HUES64 (cell line): ENCODE measurements around the gene TENM4.
"Not testable (repeated sequence)": the region's sequence is repeated elsewhere in the genome, so short reads cannot be mapped to it uniquely, and the experiment has no call there.

Experiments used
- H3K27ac ChIP-seq: 2 replicates; pipeline ENCODE4 v1.7.0; 2013; ENCODE audit warnings: low read depth, low read length, inconsistent platforms
- H3K27me3 ChIP-seq: 2 replicates; pipeline ENCODE4 v1.6.1; 2013; ENCODE audit warnings: mild to moderate bottlenecking, low read length; ENCODE audit not compliant: insufficient read depth
- H3K36me3 ChIP-seq: 2 replicates; pipeline ENCODE4 v1.6.1; 2013; ENCODE audit warnings: mild to moderate bottlenecking, low read length; ENCODE audit not compliant: insufficient read depth
- H3K4me1 ChIP-seq: 2 replicates; pipeline ENCODE4 v1.6.1; 2013; ENCODE audit warnings: mild to moderate bottlenecking, low read length, moderate library complexity; ENCODE audit not compliant: insufficient read depth
- H3K4me3 ChIP-seq: 2 replicates; pipeline ENCODE4 v1.5.1; 2013; ENCODE audit warnings: mild to moderate bottlenecking, low read length, moderate library complexity
- H3K9ac ChIP-seq: 2 replicates; pipeline ENCODE4 v1.6.1; 2013; ENCODE audit warnings: mild to moderate bottlenecking, low read depth, low read length
- H3K9me3 ChIP-seq: 2 replicates; pipeline ENCODE4 v1.6.1; 2013; ENCODE audit warnings: low read depth, low read length; ENCODE audit not compliant: insufficient read depth
- WGBS: fragments of 150-250, 120-280 bp; methylation state at CpG from one replicate; pipeline ENCODE4 v1.1.7; 2013; ENCODE audit warnings: missing lambda C conversion rate; 5-methylcytosine and 5-hydroxymethylcytosine counted together

The TENM4 gene

DNA sequence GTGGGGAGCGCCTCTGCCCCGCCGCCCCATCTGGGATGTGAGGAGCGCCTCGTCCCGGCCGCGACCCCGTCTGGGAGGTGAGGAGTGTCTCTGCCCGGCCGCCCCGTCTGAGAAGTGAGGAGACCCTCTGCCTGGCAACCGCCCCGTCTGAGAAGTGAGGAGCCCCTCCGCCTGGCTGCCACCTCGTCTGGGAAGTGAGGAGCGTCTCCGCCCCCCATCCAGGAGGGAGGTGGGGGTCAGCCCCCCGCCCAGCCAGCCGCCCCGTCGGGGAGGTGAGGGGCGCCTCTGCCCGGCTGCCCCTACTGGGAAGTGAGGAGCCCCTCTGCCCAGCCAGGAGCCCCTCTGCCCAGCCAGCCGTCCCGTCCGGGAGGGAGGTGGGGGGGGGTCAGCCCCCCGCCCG is 249.1 kb downstream of the TENM4 start:
- 96% methylated on average over 24 of the region's 29 CpGs for WGBS
- not testable (repeated sequence) for H3K27ac ChIP-seq, H3K4me1 ChIP-seq, H3K27me3 ChIP-seq, H3K4me3 ChIP-seq, H3K36me3 ChIP-seq, H3K9ac ChIP-seq, H3K9me3 ChIP-seq

DNA sequence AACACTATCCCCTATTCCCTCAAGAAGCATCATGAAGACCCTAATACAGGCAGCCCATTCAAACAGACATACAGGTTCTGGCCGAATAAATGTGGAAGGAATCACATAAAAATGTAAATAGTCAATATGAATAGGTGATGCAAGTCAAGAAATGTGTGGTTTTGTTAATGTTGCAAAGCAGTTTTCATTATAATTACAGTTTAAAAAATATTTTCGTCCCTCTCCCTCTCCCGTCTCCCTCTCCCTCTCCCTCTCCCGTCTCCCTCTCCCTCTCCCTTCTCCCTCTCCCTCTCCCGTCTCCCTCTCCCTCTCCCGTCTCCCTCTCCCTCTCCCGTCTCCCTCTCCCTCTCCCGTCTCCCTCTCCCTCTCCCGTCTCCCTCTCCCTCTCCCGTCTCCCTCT is 250.3 kb downstream of the TENM4 start:
- H3K9me3 ChIP-seq, H3K4me3 ChIP-seq, H3K9ac ChIP-seq, H3K27me3 ChIP-seq, H3K36me3 ChIP-seq, H3K27ac ChIP-seq, H3K4me1 ChIP-seq: not testable (repeated sequence)
- 92% methylated on average over 1 of the region's 10 CpGs for WGBS

DNA sequence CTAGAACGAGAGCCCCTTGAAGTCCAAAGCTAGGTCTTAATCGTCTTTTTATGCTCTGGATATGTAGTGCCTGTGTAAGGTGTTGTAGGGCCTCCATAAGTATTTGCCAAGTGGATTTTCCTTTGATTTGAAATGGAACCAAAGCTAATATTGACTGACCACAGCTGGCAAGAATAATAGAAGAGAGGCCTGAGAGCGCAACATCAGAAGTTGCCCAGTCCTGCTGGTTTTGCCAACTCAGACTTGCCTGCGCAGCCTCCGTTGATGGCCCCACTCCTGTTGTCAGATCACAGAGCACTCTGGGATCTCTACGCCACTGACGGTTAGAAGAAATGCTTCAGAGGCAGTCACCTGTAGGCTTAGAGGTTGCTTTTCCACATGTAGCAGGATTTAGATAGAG is 251.2 kb downstream of the TENM4 start:
- WGBS: 94% methylated on average over 7 of the region's 7 CpGs
- Histone ChIP-seq H3K9me3 (0 out of 2 replicates have a peak, but pooled peaks cover 5% of the 10 kb centered on the region), H3K27ac (no peak overlapping the region), H3K4me3 (no peak overlapping the region), H3K36me3 (no peaks in the 10 kb centered on the region), H3K27me3 (no peaks in the 10 kb centered on the region), H3K9ac (no peak overlapping the region), H3K4me1 (no peaks in the 10 kb centered on the region)

DNA sequence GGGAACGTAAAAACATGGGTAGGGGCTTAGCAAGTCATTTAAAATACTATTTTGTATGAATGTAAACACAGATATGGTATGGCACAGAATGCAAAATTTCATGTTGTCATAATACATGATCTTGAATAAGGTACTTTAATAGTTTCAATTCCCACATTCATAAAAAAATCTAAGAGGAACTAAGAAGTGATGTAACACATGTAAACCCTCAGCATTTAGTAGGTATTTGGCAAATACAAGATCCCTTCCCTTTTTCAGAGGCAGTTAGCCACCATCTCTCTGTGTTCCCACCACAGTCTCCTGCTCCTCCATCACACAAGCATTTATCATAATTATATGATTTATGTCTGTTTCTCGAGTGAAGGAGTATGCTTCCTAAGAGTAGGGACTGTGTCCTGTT is 251.8 kb downstream of the TENM4 start:
- Histone ChIP-seq H3K9ac (no peak overlapping the region), H3K27ac (no peak overlapping the region), H3K36me3 (no peaks in the 10 kb centered on the region), H3K27me3 (no peaks in the 10 kb centered on the region), H3K4me3 (no peak overlapping the region), H3K4me1 (no peaks in the 10 kb centered on the region), H3K9me3 (0 out of 2 replicates have a peak, but pooled peaks cover 5% of the 10 kb centered on the region)
- WGBS: 97% methylated on average over 2 of the region's 2 CpGs

DNA sequence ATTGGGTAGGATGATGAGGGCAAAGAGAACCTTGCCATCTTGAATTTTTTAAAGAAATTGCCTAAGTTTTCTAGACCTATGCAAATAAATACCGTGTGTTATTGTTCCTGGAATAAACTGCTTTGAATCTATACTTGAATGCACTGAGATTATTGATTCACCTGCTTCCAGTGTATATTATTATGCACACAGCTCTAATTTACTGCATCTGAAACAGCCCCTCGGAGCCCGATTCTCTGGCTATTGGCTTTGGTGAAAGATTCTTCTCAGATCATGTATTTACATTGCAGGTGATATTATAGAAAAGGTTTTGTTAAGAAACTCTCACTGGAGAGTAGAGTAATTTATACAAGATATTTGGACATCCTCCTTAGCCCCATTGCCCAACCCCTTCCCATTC is 254.2 kb downstream of the TENM4 start:
- Histone ChIP-seq H3K27me3 (no peaks in the 10 kb centered on the region), H3K4me1 (no peaks in the 10 kb centered on the region), H3K27ac (no peak overlapping the region), H3K36me3 (no peaks in the 10 kb centered on the region), H3K9me3 (0 out of 2 replicates have a peak, but pooled peaks cover 5% of the 10 kb centered on the region), H3K9ac (no peak overlapping the region), H3K4me3 (no peak overlapping the region)
- WGBS: 93% methylated on average over 3 of the region's 3 CpGs

DNA sequence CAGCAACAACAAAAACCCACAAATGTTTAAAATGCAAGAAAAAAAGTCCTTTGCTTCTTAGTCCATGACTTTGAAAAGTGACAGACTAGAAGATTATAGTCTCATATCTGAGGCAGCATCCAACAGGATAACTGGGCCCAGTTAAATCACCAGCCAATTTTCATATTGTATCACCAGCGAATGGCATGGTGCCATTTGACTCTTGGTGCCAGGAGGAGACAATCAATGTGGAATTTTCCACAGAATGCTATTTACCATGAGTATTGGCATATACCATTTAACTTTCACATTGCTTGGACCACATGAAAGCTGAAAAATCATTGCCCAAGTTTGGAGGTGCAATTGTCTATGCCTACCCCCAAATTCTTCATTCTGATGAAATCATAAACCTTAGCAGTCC is 255.5 kb downstream of the TENM4 start:
- H3K9ac ChIP-seq: no peak overlapping the region

DNA sequence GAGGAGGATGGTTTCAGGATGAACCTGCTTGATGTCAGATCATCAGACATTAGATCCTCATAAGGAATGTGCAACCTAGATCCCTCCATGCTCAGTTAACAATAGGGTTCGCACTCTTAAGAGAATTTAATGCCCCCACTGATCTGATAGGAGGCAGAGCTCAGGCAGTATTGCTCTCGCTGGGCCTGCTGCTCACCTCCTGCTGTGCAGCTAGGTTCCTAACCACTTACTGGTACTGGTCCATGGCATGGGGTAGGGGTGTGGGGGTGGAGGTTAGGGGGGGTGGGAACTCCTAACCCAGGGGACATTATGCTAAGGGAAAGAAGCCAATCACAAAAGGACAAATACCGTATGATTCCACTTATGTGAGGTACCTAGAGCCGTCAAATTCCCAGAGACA is 256.5 kb downstream of the TENM4 start:
- 0 out of 2 replicates have a peak, but pooled peaks cover 5% of the 10 kb centered on the region for H3K9me3 ChIP-seq
- H3K4me3 ChIP-seq: no peak overlapping the region
- 63% methylated on average over 4 of the region's 4 CpGs for WGBS
- no peaks in the 10 kb centered on the region for H3K27me3 ChIP-seq
- H3K36me3 ChIP-seq: no peaks in the 10 kb centered on the region
- H3K4me1 ChIP-seq: no peaks in the 10 kb centered on the region
- H3K9ac ChIP-seq: no peak overlapping the region
- no peak overlapping the region for H3K27ac ChIP-seq

More for the DNA sequence above, 255.5 kb downstream of the TENM4 start:
- 95% methylated on average over 1 of the region's 1 CpG for WGBS
- Histone ChIP-seq H3K4me3 (no peak overlapping the region), H3K27ac (no peak overlapping the region), H3K27me3 (no peaks in the 10 kb centered on the region), H3K9me3 (0 out of 2 replicates have a peak, but pooled peaks cover 5% of the 10 kb centered on the region), H3K36me3 (no peaks in the 10 kb centered on the region), H3K4me1 (no peaks in the 10 kb centered on the region)

DNA sequence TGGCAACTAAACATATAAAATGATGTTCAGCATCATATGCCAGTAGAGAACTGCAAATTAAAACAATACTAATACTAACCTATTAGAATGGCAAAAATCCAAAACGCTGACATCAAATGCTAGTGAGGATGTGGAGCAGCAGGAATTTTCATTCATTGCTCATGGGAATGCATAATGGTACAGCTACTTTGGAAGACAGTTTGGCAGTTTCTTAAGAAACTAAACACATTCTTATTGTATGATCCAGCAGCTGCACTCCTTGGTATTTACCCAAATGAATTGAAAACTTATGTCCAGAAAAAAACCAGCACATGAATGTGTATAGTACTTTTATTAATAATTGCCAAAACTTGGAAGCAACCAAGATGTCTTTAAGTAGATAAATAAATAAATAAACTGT is 258.0 kb downstream of the TENM4 start:
- 0 out of 2 replicates have a peak, but pooled peaks cover 1% of the 10 kb centered on the region for H3K9me3 ChIP-seq
- no peak overlapping the region for H3K9ac ChIP-seq
- H3K36me3 ChIP-seq: no peaks in the 10 kb centered on the region
- no peaks in the 10 kb centered on the region for H3K4me1 ChIP-seq
- H3K4me3 ChIP-seq: no peak overlapping the region
- no peak overlapping the region for H3K27ac ChIP-seq
- 100% methylated on average over 1 of the region's 1 CpG for WGBS
- H3K27me3 ChIP-seq: no peaks in the 10 kb centered on the region

DNA sequence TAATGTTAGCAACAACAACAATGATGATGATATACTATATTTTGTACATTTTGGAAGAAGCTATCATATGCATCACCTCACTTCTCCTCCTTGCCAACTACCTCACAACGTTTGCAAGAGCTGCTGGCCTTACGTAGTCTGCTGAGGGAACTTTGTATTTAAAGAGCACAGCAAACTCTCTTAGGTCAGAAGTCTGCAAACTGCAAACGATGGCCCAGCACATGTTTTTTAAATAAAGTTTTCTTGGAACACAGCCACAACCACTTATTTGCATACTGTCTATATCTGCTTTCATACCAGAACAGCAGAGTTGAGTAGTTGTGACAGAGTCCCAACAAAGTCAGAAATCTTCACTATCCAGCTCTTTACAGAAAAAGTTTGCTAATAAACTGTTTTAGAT is 261.7 kb downstream of the TENM4 start:
- 81% methylated on average over 3 of the region's 3 CpGs for WGBS
- Histone ChIP-seq H3K36me3 (no peaks in the 10 kb centered on the region), H3K4me3 (no peak overlapping the region), H3K27ac (no peak overlapping the region), H3K27me3 (no peaks in the 10 kb centered on the region), H3K9ac (no peak overlapping the region), H3K9me3 (no peaks in the 10 kb centered on the region), H3K4me1 (peaks cover 7% of the 10 kb centered on the region; the same call in 1 of the 2 replicates)

DNA sequence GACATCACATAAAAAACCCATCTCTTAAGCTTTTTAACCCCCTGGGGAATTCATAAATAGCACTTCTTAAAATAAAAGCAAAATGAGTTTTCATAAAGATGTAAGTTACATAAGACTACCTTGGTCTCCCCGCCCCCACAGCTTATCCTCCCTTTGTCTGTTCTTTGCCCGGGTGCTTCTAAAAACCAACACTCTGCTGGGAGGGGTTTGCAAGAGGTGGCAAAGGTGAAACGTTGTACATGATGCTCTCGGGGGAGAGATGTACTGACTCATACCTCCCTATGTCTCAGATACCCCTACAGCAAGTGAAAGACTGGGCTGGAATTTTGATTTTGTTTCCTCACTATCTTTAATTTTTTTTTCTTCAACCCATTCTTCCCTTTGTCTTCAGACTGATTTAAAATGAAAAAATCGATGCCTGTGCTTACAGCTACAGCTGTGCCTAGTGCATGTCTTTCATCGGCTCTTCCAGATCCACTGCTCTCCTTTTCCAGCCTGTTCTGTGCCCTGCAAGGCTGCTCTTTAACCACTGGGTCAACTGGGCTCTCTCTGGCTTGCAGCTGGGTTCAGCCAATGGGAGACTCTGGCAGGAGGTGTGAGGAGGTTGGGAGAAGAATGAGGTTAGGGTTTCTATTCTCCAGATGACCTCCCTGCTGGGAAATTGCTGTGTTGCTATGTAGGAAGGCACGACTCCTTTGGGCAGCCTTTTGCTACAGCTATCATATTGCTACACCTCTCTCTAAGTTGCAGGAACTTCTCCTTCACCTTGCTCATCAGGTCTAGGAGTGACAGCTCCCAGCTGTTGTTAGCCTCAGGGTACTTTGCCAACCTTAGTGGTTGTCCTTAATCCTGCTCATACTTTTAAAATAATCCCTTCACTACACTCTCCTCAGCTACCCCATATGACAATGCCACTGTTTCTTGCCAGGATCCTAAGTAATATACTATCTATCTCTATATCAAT is 266.5 kb downstream of the TENM4 start:
- Histone ChIP-seq H3K27ac (no peak overlapping the region), H3K4me1 (peaks cover 12% of the 10 kb centered on the region; the same call in 1 of the 2 replicates), H3K36me3 (no peaks in the 10 kb centered on the region), H3K9ac (no peak overlapping the region), H3K9me3 (no peaks in the 10 kb centered on the region), H3K27me3 (no peaks in the 10 kb centered on the region), H3K4me3 (no peak overlapping the region)
- WGBS: 75% methylated on average over 7 of the region's 7 CpGs

DNA sequence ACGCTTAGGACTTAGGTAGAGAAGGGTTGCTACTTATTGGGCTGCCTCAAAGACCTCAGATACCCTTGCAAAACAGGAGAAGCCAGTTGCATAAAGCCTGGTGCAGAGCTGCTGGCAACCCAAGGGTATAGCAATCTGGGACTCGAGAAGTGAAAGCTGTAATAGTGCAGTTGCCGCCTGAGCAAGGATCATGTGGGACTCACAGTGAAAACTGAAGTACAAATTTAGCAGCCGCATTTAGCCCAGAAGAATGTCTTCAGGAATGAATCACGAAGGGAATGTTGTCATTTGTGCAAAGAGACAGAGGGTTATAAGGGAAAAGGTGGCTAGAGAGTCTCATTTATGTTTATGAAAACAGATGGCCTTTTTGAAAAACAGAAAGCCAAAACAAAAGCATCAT is 267.2 kb downstream of the TENM4 start:
- Histone ChIP-seq H3K36me3 (no peaks in the 10 kb centered on the region), H3K4me1 (peaks cover 12% of the 10 kb centered on the region; the same call in 1 of the 2 replicates), H3K27me3 (no peaks in the 10 kb centered on the region), H3K27ac (no peak overlapping the region), H3K9me3 (no peaks in the 10 kb centered on the region), H3K4me3 (no peak overlapping the region), H3K9ac (no peak overlapping the region)
- 90% methylated on average over 5 of the region's 5 CpGs for WGBS
